ENCODE data around the gene FLRT1.

- no peak for TF ChIP-seq CTCF (IDR thresholded peaks at IDR 0.05)
- no peak for TF ChIP-seq POLR2A (IDR thresholded peaks at IDR 0.05)
Measured at GRCh38 chr11:64027651-64028397, 7.9 kb upstream of the FLRT1 start.

All from testis (tissue), 2 donors.